Neural cell (in vitro differentiated cells): ENCODE data around the gene PLA1A. TPM values are rescaled to one million over a fixed set of nuclear protein-coding genes. Genes with fewer than 3 reads are reported as not detected.

Experiments
- H2AFZ ChIP-seq: fragments of 200-600, 300-800 bp; sonication (generic), shearing (Covaris generic); 2 replicates; pipeline ENCODE4 v1.6.0; 2014; ENCODE audit warnings: low read depth, mild to moderate bottlenecking, antibody characterized with exemption, low read length, moderate library complexity
- H3F3A ChIP-seq: fragments of 200-600 bp; shearing (Covaris generic); 2 replicates; pipeline ENCODE4 v1.6.1; 2016; ENCODE audit warnings: mild to moderate bottlenecking, moderate library complexity, mixed read lengths, antibody characterized with exemption, low read length; ENCODE audit not compliant: insufficient read depth, poor library complexity, severe bottlenecking
- H3K27ac ChIP-seq: fragments of 200-600, 300-800 bp; sonication (generic), shearing (Covaris generic); 2 replicates; pipeline ENCODE4 v1.5.1; 2014; ENCODE audit warnings: mild to moderate bottlenecking, low read length, moderate library complexity
- H3K27me3 ChIP-seq: fragments of 300-800, 200-600 bp; sonication (generic), shearing (Covaris generic); 2 replicates; pipeline ENCODE4 v1.6.0; 2014; ENCODE audit warnings: mild to moderate bottlenecking, low read depth, low read length, moderate library complexity; ENCODE audit not compliant: insufficient read depth
- H3K36me3 ChIP-seq: fragments of 300-800, 200-600 bp; sonication (generic), shearing (Covaris generic); 2 replicates; pipeline ENCODE4 v1.5.1; 2014; ENCODE audit warnings: mild to moderate bottlenecking, antibody characterized with exemption, low read length, moderate library complexity; ENCODE audit not compliant: insufficient read depth
- H3K4me2 ChIP-seq: fragments of 300-800, 200-600 bp; sonication (generic), shearing (Covaris generic); 2 replicates; pipeline ENCODE4 v1.6.0; 2014; ENCODE audit warnings: mild to moderate bottlenecking, low read length
- H3K4me3 ChIP-seq: fragments of 300-800, 200-600 bp; sonication (generic), shearing (Covaris generic); 2 replicates; pipeline ENCODE4 v1.5.1; 2014; ENCODE audit warnings: mild to moderate bottlenecking, low read length, moderate library complexity
- H3K79me2 ChIP-seq: fragments of 200-600 bp; shearing (Covaris generic); replicated peaks from 2 replicates; pipeline ENCODE4 v1.6.0; 2014; ENCODE audit warnings: mild to moderate bottlenecking, low read length, moderate library complexity; ENCODE audit not compliant: insufficient read depth
- H3K9ac ChIP-seq: fragments of 300-800, 200-600 bp; sonication (generic), shearing (Covaris generic); 2 replicates; pipeline ENCODE4 v1.6.1; 2016; ENCODE audit warnings: mild to moderate bottlenecking, low read length, mixed read lengths
- H3K9me2 ChIP-seq: fragments of 200-600 bp; shearing (Covaris generic); 2 replicates; pipeline ENCODE4 v1.6.1; 2016; ENCODE audit warnings: mild to moderate bottlenecking, low read length, mixed read lengths; ENCODE audit not compliant: insufficient read depth
- H3K9me3 ChIP-seq: fragments of 200-600, 300-800 bp; sonication (generic), shearing (Covaris generic); 2 replicates; pipeline ENCODE4 v1.6.1; 2016; ENCODE audit warnings: mild to moderate bottlenecking, mixed run types, low read length, moderate library complexity, mixed read lengths
- H4K20me1 ChIP-seq: fragments of 200-600 bp; shearing (Covaris generic); 2 replicates; pipeline ENCODE4 v1.6.1; 2016; ENCODE audit warnings: mild to moderate bottlenecking, mixed run types; ENCODE audit not compliant: insufficient read depth
- EP300 ChIP-seq: fragments of 450-650 bp; conservative IDR thresholded peaks from 2 replicates; pipeline ENCODE4 v1.6.1; 2014; ENCODE audit warnings: antibody characterized with exemption, mild to moderate bottlenecking, moderate library complexity; ENCODE audit not compliant: poor library complexity, severe bottlenecking
- EZH2 ChIP-seq: fragments of 200-600, 300-800 bp; shearing (Covaris generic), sonication (generic); IDR thresholded peaks from 2 replicates; pipeline ENCODE4 v1.6.1; 2014; ENCODE audit warnings: antibody characterized with exemption, low read length, borderline replicate concordance, mild to moderate bottlenecking; ENCODE audit not compliant: insufficient read depth, poor library complexity, severe bottlenecking
- MXI1 ChIP-seq: fragments of 450-650 bp; conservative IDR thresholded peaks from 2 replicates; pipeline ENCODE4 v1.6.1; 2014; ENCODE audit warnings: antibody characterized with exemption, mild to moderate bottlenecking; ENCODE audit not compliant: poor library complexity, severe bottlenecking
- POLR2AphosphoS5 ChIP-seq: IDR thresholded peaks from 2 replicates; pipeline ENCODE4 v1.6.1; 2012
- RAD21 ChIP-seq: fragments of 450-650 bp; conservative IDR thresholded peaks from 2 replicates; pipeline ENCODE4 v1.6.1; 2014; ENCODE audit warnings: antibody characterized with exemption, mild to moderate bottlenecking, moderate library complexity
- SMC3 ChIP-seq: fragments of 450-650 bp; conservative IDR thresholded peaks from 2 replicates; pipeline ENCODE4 v1.6.1; 2014; ENCODE audit warnings: antibody characterized with exemption, mild to moderate bottlenecking, moderate library complexity; ENCODE audit not compliant: poor library complexity
- TAF1 ChIP-seq: IDR thresholded peaks from 2 replicates; pipeline ENCODE4 v1.6.1; 2012; ENCODE audit warnings: low read depth
- polyA plus RNA-seq: library from polyadenylated mRNA; depleted of rRNA; stranded (reverse); fragments of >200 nt; gene quantifications from 2 replicates; pipeline ENCODE4 v1.2.3, GENCODE V29; 2014
- TF ChIP-seq, protein P1 (sequence below): IDR thresholded peaks from 2 replicates; pipeline ENCODE4 v1.6.1; 2012; ENCODE audit warnings: borderline replicate concordance
- TF ChIP-seq, protein P2 (sequence below): fragments of 450-650 bp; IDR thresholded peaks from 2 replicates; pipeline ENCODE4 v1.5.1; 2014; ENCODE audit warnings: antibody characterized with exemption, mild to moderate bottlenecking, moderate library complexity; ENCODE audit not compliant: poor library complexity, severe bottlenecking

PLA1A gene
- polyA plus RNA-seq, 1 donor from 2014 or later: not detected

DNA sequence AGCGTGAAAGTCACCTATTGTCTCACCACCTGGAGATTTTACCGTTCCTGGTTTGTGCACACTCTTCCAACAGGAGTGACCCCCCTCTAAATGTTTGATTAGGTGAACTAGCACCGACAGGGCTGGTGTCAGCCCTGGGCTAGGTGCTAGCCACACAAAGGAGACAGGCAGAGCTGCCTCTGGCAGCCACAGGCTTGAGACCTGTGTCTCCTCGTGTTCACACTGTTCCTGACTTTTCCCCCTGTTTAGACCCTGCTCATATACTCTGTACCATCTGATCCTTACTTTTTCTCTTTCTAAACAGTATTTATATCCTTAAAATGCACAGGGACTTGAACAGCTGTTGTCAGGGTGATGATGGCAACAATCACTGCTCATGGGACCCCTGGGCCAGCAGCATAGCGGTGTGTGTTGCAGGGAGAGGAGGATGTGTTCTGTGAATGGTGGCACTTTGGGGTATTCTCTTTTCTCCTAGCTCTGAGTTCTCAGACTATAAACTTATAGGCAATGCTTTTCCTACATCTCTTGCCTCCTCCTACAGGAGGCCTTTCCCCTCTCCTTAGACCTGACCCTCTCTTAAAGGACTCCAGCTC lies 43.8 kb upstream of the PLA1A start:
- H4K20me1 ChIP-seq: no peaks in the 10 kb centered on the region
- no peak overlapping the region for H2AFZ ChIP-seq
- H3K27me3 ChIP-seq: no peaks in the 10 kb centered on the region
- H3K4me3 ChIP-seq: no peak overlapping the region
- no peaks in the 10 kb centered on the region for H3K9me2 ChIP-seq
- TF ChIP-seq, protein P1, sequence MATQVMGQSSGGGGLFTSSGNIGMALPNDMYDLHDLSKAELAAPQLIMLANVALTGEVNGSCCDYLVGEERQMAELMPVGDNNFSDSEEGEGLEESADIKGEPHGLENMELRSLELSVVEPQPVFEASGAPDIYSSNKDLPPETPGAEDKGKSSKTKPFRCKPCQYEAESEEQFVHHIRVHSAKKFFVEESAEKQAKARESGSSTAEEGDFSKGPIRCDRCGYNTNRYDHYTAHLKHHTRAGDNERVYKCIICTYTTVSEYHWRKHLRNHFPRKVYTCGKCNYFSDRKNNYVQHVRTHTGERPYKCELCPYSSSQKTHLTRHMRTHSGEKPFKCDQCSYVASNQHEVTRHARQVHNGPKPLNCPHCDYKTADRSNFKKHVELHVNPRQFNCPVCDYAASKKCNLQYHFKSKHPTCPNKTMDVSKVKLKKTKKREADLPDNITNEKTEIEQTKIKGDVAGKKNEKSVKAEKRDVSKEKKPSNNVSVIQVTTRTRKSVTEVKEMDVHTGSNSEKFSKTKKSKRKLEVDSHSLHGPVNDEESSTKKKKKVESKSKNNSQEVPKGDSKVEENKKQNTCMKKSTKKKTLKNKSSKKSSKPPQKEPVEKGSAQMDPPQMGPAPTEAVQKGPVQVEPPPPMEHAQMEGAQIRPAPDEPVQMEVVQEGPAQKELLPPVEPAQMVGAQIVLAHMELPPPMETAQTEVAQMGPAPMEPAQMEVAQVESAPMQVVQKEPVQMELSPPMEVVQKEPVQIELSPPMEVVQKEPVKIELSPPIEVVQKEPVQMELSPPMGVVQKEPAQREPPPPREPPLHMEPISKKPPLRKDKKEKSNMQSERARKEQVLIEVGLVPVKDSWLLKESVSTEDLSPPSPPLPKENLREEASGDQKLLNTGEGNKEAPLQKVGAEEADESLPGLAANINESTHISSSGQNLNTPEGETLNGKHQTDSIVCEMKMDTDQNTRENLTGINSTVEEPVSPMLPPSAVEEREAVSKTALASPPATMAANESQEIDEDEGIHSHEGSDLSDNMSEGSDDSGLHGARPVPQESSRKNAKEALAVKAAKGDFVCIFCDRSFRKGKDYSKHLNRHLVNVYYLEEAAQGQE: no peak
- no peak for TF ChIP-seq EZH2
- no peak for TF ChIP-seq EP300
- TF ChIP-seq MXI1: no peak
- TF ChIP-seq, protein P2, sequence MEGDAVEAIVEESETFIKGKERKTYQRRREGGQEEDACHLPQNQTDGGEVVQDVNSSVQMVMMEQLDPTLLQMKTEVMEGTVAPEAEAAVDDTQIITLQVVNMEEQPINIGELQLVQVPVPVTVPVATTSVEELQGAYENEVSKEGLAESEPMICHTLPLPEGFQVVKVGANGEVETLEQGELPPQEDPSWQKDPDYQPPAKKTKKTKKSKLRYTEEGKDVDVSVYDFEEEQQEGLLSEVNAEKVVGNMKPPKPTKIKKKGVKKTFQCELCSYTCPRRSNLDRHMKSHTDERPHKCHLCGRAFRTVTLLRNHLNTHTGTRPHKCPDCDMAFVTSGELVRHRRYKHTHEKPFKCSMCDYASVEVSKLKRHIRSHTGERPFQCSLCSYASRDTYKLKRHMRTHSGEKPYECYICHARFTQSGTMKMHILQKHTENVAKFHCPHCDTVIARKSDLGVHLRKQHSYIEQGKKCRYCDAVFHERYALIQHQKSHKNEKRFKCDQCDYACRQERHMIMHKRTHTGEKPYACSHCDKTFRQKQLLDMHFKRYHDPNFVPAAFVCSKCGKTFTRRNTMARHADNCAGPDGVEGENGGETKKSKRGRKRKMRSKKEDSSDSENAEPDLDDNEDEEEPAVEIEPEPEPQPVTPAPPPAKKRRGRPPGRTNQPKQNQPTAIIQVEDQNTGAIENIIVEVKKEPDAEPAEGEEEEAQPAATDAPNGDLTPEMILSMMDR: no peak
- TF ChIP-seq RAD21: no peak
- TF ChIP-seq SMC3: no peak
- no peak for TF ChIP-seq TAF1
- TF ChIP-seq POLR2AphosphoS5: no peak
- no peaks in the 10 kb centered on the region for H3K79me2 ChIP-seq
- H3F3A ChIP-seq: no peaks in the 10 kb centered on the region
- no peak overlapping the region for H3K4me2 ChIP-seq
- no peaks in the 10 kb centered on the region for H3K36me3 ChIP-seq
- no peaks in the 10 kb centered on the region for H3K9me3 ChIP-seq
- H3K27ac ChIP-seq: no peak overlapping the region
- H3K9ac ChIP-seq: no peak overlapping the region

DNA sequence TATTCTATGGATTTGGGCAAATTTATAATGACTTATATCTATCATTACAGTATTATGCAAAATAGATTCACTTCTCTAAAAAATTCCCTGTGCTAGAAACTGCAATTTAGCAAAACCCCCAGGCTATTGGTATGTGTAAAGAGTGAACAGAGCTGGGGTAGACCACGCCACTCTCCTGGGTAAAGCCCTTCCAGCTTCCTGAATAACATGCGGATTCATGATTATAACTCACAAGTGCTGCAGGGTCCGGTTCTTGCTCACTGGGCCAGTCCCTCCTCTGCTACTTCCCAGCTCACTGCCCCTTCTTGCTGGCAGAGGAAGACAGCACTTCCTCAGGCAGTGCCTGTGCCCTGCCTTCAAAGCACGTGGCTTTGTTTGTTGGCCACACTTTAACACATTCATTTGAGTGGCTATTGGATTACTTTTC lies 42.4 kb upstream of the PLA1A start:
- Histone ChIP-seq H4K20me1 (no peaks in the 10 kb centered on the region), H3K79me2 (no peaks in the 10 kb centered on the region), H2AFZ (no peak overlapping the region), H3K9me3 (no peaks in the 10 kb centered on the region), H3K27me3 (no peaks in the 10 kb centered on the region), H3K4me2 (no peak overlapping the region), H3K9me2 (no peaks in the 10 kb centered on the region), H3K36me3 (no peaks in the 10 kb centered on the region), H3K27ac (no peak overlapping the region), H3F3A (no peaks in the 10 kb centered on the region), H3K4me3 (no peak overlapping the region), H3K9ac (no peak overlapping the region)
- TF ChIP-seq TAF1: no peak
- no peak for TF ChIP-seq SMC3
- no peak for TF ChIP-seq EP300
- no peak for TF ChIP-seq POLR2AphosphoS5
- TF ChIP-seq RAD21: no peak
- no peak for TF ChIP-seq EZH2
- TF ChIP-seq, protein P1: no peak
- TF ChIP-seq MXI1: no peak
- TF ChIP-seq, protein P2: no peak
